Adipocyte (in vitro differentiated cells): ENCODE measurements around the gene ATP1B3.
"Not testable (repeated sequence)": the region's sequence is repeated elsewhere in the genome, so short reads cannot be mapped to it uniquely, and the experiment has no call there.

Experiments
- DNase-seq: peaks from one replicate; pipeline ENCODE4 v3.0.0-alpha.2; 2015; ENCODE audit warnings: low read depth
- H3K27me3 ChIP-seq: replicated peaks from 2 replicates; pipeline ENCODE4 v1.7.0; 2013; ENCODE audit warnings: mild to moderate bottlenecking, low read length, moderate library complexity; ENCODE audit not compliant: control insufficient read depth, insufficient read depth
- H3K36me3 ChIP-seq: 2 replicates; pipeline ENCODE4 v1.7.0; 2013; ENCODE audit warnings: low read length, mild to moderate bottlenecking, moderate library complexity; ENCODE audit not compliant: control insufficient read depth, insufficient read depth, severe bottlenecking
- H3K4me1 ChIP-seq: 2 replicates; pipeline ENCODE4 v1.7.0; 2013; ENCODE audit warnings: mild to moderate bottlenecking, low read length, moderate library complexity; ENCODE audit not compliant: control insufficient read depth, insufficient read depth
- H3K4me3 ChIP-seq: 2 replicates; pipeline ENCODE4 v1.7.0; 2013; ENCODE audit warnings: mild to moderate bottlenecking, low read length, moderate library complexity
- H3K9ac ChIP-seq: 2 replicates; pipeline ENCODE4 v1.7.0; 2013; ENCODE audit warnings: mild to moderate bottlenecking, low read length, moderate library complexity
- H3K9me3 ChIP-seq: 2 replicates; pipeline ENCODE4 v1.7.0; 2013; ENCODE audit warnings: mild to moderate bottlenecking, low read length, moderate library complexity; ENCODE audit not compliant: control insufficient read depth

The ATP1B3 gene

DNA sequence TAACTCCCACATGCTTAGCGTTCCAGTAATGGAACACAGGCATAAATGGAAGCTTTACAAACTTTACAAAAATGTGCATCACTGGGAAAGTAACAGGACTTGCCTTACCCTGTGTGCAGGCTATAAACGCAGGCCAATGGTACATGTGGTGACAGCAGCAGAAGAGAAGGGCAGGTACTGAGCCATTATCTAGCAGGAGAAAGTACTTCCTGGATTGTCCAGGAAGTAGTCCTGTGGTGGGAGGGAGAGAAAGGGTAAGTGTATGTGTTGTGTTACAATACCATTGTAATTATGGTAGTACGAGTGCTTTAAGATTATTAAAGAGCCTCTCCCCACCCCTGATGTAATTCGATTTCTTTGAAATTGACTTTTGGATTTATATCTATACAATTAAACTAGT is 5.3 kb downstream of the ATP1B3 start:
- DNase-seq = no peak
- Histone ChIP-seq H3K27me3 (no peaks in the 10 kb centered on the region), H3K36me3 (peaks cover 17% of the 10 kb centered on the region), H3K4me3 (no peak overlapping the region), H3K9ac (no peak overlapping the region), H3K9me3 (no peaks in the 10 kb centered on the region), H3K4me1 (peaks cover 14% of the 10 kb centered on the region)

DNA sequence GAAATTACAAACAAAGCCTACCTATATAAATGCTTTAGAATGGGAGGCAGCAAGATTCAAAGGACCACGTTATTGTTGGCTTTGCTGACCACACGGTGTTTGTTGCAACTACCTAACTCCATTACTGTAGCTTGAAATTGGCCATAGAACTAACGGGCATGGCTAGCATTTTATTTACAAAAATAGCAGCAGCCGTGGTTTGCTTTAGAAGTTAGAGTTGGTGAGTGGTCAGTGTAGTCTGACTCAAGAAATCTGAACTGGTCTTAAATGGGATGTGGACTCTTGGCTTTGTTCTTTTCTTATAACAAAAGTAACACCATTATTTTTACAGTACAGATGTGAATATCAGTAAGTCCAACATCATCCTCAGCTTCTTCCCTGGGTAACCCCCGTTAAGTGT is 10.6 kb downstream of the ATP1B3 start:
- H3K4me1 ChIP-seq = peaks cover 3% of the 10 kb centered on the region
- H3K4me3 ChIP-seq = no peak overlapping the region
- peaks cover 14% of the 10 kb centered on the region for H3K36me3 ChIP-seq
- H3K9me3 ChIP-seq = no peaks in the 10 kb centered on the region
- H3K27me3 ChIP-seq = no peaks in the 10 kb centered on the region
- DNase-seq = no peak
- H3K9ac ChIP-seq = no peak overlapping the region

DNA sequence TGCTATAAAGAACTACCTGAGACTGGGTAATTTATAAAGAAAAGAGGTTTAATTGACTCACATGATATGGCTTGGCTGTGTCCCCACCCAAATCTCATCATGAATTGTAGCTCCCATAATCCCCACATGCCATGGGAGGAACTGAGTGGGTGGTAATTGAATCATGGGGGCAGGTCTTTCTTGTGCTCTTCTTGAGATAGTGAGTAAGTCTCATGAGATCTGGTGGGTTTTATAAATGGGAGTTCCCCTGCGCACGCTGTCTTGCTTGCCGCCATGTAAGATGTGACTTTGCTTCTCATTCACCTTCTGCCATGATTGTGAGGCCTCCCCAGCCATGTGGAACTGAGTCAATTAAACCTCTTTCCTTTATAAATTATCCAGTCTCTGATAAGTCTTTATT is 12.1 kb downstream of the ATP1B3 start:
- H3K4me3 ChIP-seq, H3K4me1 ChIP-seq, H3K9ac ChIP-seq, DNase-seq, H3K9me3 ChIP-seq, H3K27me3 ChIP-seq: not testable (repeated sequence)
- H3K36me3 ChIP-seq = peaks cover 10% of the 10 kb centered on the region

DNA sequence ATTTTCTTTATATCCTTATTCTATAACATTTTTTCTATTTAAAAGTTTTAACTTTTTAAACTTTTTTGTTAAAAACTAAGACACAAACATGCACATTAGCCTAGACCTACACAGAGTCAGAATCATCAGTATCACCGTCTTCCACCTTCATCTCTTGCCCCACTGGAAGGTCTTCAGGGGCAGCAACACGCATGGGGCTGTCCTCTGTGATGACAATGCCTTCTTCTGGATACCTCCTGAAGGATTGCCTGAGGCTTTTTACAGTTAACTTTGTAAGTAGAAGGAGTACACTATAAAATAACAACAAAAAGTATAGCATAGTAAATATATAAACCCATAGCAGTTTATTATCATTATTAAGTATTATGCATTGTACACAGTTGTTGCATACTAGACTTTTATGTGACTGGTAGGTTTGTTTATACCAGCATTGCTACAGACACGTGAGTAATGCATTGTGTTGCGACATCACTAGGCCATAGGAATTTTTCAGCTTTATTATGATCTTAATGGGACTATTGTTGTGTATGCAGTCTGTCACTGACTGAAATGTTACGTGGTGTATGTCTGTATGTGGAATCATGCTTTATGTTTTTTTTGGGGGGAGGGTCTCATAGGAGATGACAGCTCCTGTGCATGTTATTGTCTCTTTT is 18.2 kb downstream of the ATP1B3 start:
- Histone ChIP-seq H3K27me3 (no peaks in the 10 kb centered on the region), H3K36me3 (peaks cover 6% of the 10 kb centered on the region), H3K9ac (no peak overlapping the region), H3K9me3 (no peaks in the 10 kb centered on the region), H3K4me1 (peaks cover 18% of the 10 kb centered on the region), H3K4me3 (no peak overlapping the region)
- DNase-seq = peak; percentile 90

DNA sequence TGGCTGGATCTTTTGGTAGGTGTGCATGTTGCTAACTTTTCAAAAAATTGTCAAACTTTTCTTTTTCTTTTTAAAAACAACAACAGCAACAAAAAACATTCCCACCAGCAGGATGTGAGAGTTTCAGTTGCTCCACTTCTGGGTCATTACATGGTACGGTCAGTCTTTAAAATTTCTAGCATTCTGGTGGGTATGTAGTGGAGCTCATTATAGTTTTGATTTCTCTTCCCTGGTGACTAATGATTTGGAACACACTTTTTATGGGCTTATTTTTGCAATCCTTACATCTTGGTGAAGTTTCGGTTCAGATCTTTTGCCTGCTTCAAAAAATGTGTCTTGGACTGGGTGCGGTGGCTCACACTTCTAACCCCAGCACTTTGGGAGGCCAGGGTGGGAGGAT is 19.3 kb downstream of the ATP1B3 start:
- no peak for DNase-seq
- H3K27me3 ChIP-seq = no peaks in the 10 kb centered on the region
- no peak overlapping the region for H3K4me3 ChIP-seq
- H3K9ac ChIP-seq = no peak overlapping the region
- H3K4me1 ChIP-seq = peaks cover 18% of the 10 kb centered on the region
- no peaks in the 10 kb centered on the region for H3K9me3 ChIP-seq
- peaks cover 6% of the 10 kb centered on the region for H3K36me3 ChIP-seq

DNA sequence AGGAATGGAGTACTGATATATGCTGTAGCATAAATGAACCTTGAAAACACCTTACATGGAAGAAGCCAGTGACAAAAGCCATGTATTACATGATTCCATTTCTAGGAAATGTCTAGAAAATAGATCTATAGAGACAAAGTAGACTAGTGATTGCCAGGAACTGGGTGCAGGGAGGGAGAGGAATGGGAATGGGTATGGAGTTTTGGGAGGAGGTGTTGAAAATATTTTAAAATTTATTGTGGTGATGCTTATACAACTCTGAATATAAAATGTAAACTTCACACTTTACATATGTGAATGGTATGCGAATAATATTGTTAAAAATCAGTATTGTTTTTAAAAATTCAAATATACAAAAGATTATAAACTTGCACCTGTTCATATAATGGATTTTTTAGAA is 22.5 kb downstream of the ATP1B3 start:
- Histone ChIP-seq H3K36me3 (peaks cover 1% of the 10 kb centered on the region), H3K4me3 (no peak overlapping the region), H3K9ac (no peak overlapping the region), H3K9me3 (no peaks in the 10 kb centered on the region), H3K27me3 (no peaks in the 10 kb centered on the region), H3K4me1 (peaks cover 18% of the 10 kb centered on the region)
- DNase-seq = no peak

DNA sequence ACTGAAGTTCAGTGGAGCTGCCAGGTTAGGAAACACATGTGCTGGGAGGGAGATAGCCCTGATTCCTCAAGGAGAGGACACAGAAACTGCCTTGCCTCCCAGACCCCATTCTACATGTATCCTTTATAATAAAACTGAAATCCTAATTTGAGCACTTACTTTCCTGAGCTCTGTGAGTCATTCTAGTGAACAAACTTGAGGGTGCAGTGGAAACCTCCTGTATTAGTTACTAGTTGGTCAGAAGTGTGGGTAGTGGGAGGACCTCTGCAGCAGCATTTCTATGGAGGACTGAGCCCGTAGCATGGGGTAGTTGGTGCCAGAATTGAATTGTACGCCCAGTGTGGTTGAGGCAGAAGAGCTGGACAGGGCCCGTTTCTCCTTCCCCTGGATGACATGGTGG is 23.9 kb downstream of the ATP1B3 start:
- Histone ChIP-seq H3K27me3 (no peaks in the 10 kb centered on the region), H3K9me3 (no peaks in the 10 kb centered on the region), H3K36me3 (peaks cover 12% of the 10 kb centered on the region), H3K4me1 (peaks cover 12% of the 10 kb centered on the region), H3K4me3 (no peak overlapping the region), H3K9ac (no peak overlapping the region)
- no peak for DNase-seq

DNA sequence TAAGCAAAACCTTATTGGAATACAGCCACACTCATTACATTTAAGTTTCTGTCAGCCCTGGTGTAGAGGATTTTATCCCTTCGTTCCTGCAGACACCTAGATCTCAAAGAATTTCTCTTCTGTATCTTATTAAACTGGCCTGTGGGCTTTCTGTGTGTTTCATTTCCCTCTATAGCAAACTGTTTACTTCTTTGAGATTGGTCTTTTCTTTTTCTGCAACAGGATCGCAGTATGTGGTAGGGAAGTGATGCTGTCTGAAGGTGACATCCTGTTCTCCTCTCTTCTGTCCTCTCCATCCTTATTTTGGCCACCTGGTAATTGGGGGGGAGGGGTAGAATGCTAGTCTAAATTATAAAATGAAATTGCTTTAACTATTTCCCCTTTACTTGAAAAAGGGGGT is 25.5 kb downstream of the ATP1B3 start:
- H3K36me3 ChIP-seq = peaks cover 21% of the 10 kb centered on the region

DNA sequence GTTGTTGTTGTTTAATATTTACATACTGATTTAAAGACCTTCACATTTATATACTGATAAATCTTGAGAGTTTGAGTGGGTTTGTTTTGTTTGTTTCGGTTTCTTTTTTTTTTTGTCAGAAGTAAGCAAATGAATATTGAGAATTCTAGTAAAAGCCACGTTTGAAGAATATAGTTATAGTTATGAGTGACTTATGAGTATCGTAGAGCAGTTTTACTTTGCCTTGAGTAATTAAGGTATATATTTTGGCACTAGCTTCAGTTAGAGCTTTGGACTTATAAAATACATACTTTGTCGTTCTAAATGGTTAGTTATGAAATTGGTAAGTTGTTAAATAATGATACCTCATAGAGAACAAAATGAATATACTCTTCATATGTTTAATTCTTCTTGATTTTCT is 27.8 kb downstream of the ATP1B3 start:
- Histone ChIP-seq H3K4me1 (peaks cover 4% of the 10 kb centered on the region), H3K9ac (no peak overlapping the region), H3K36me3 (peaks cover 42% of the 10 kb centered on the region), H3K9me3 (no peaks in the 10 kb centered on the region), H3K27me3 (no peaks in the 10 kb centered on the region), H3K4me3 (no peak overlapping the region)
- no peak for DNase-seq

More for the DNA sequence above, 25.5 kb downstream of the ATP1B3 start:
- Histone ChIP-seq H3K9me3 (no peaks in the 10 kb centered on the region), H3K27me3 (no peaks in the 10 kb centered on the region), H3K4me3 (no peak overlapping the region), H3K4me1 (peaks cover 8% of the 10 kb centered on the region), H3K9ac (no peak overlapping the region)
- DNase-seq = no peak

DNA sequence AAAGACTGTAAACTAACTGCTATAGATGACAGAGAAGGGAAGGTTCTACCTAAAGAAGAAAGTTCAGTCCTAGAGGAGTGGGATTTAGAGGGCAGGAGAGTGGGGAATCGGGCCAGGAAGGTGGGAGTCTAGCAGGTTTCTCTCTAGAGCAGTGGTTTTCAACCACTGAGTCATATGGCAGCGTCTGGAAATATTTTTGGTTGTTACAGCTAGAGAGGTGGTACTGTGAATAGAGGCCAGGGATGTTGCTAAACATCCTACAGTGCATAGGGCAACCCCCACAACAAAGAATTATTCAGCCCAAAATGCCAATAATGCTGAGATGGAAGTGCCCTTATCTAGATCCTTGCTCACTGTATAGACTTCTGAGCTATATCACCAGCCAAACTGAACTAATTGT is 28.7 kb downstream of the ATP1B3 start:
- DNase-seq = no peak
- Histone ChIP-seq H3K4me3 (no peak overlapping the region), H3K9me3 (no peaks in the 10 kb centered on the region), H3K9ac (no peak overlapping the region), H3K27me3 (no peaks in the 10 kb centered on the region), H3K36me3 (peaks cover 50% of the 10 kb centered on the region), H3K4me1 (peaks cover 4% of the 10 kb centered on the region)

DNA sequence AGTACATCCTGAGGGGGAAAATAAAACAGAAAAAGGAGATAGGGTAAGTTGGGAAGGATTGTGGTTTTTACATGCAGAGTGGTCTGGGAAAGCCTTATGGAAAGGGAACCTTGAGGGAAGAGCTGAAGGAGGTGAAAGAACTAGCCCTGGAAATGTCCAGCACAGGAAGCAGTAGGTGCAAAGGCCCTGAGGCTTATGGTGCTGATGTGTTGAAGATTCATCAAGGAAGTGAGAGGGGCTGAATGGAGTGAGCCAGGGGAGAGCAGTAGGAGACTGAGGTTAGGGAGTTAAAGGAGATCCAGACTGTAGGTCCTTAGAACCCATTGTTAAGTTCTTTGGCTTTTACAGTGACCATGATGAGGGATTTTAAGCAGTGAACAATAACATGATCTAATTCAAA is 33.0 kb downstream of the ATP1B3 start:
- H3K27me3 ChIP-seq = no peaks in the 10 kb centered on the region
- no peak overlapping the region for H3K4me3 ChIP-seq
- H3K4me1 ChIP-seq = peaks cover 4% of the 10 kb centered on the region
- peaks cover 61% of the 10 kb centered on the region for H3K36me3 ChIP-seq
- no peak overlapping the region for H3K9ac ChIP-seq
- no peak for DNase-seq
- no peaks in the 10 kb centered on the region for H3K9me3 ChIP-seq

DNA sequence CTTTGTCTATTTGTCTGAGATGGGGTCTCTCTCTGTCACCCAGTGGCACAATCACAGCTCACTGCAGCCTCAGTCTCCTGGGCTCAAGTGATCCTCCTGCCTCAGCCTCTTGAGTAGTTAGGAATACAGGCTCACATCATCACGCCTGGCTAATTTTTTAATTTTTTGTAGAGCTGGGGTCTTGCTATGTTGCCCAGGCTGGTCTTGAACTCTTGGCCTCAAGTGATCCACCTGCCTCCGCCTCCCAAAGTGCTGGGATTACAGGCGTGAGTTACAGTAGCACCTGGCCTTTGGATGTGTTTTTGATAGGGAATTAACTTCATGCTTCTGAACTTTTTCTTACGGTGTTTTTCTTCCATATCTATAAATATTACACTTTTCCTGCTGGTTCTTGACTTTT is 33.5 kb downstream of the ATP1B3 start:
- H3K27me3 ChIP-seq, DNase-seq, H3K4me1 ChIP-seq, H3K4me3 ChIP-seq, H3K9me3 ChIP-seq, H3K9ac ChIP-seq: not testable (repeated sequence)
- peaks cover 57% of the 10 kb centered on the region for H3K36me3 ChIP-seq
